Spleen (tissue), 7 donors: ENCODE measurements around the gene GUCY2F.

Source experiments
- CTCF ChIP-seq, 11 experiments: fragments of 200-600 bp in 7 of 11; fragments of 450-650 bp in 4 of 11; sonication (generic) in 4 of 11; IDR thresholded peaks in 8 of 11; conservative IDR thresholded peaks in 3 of 11; 1 replicate in 7 of 11; 2 replicates in 4 of 11; pipeline versions ENCODE4 v1.4.0 to v1.8.0; 2016 to 2021; ENCODE audit warnings: antibody characterized with exemption in 11 of 11, inconsistent platforms in 4 of 11, mild to moderate bottlenecking in 1 of 11
- POLR2AphosphoS5 ChIP-seq, 3 donors: sonication (generic); formaldehyde crosslinking; IDR thresholded peaks; one replicate each; pipeline ENCODE4 v1.5.1; 2017; ENCODE audit warnings: antibody characterized with exemption in 3 of 3
- donor health status: DM: no; HTN: no; CAD: no; lungs with moderate emphysema.
- donor health status: DM: no; HTN: no; CAD: no.
- donor health status: DM: no; HTN: no; CAD: no.

GRCh38 chrX:109378281-109378680 lies 103.6 kb downstream of the GUCY2F start:
- TF ChIP-seq CTCF (IDR thresholded peaks at IDR 0.05 in 8 of 11, conservative IDR thresholded peaks at IDR 0.05 in 3 of 11) = no peak
- no peak for TF ChIP-seq POLR2AphosphoS5 (IDR thresholded peaks at IDR 0.05)
